GM21423 (cell line): ENCODE data around the gene DNAAF9.

Experiments
- ATAC-seq: cut with Tn5 transposase; IDR thresholded peaks from one replicate; pipeline ENCODE4 v1.9.1; 2021; ENCODE audit warnings: mild to moderate bottlenecking, moderate library complexity; ENCODE audit not compliant: unreplicated experiment

Gene DNAAF9

DNA sequence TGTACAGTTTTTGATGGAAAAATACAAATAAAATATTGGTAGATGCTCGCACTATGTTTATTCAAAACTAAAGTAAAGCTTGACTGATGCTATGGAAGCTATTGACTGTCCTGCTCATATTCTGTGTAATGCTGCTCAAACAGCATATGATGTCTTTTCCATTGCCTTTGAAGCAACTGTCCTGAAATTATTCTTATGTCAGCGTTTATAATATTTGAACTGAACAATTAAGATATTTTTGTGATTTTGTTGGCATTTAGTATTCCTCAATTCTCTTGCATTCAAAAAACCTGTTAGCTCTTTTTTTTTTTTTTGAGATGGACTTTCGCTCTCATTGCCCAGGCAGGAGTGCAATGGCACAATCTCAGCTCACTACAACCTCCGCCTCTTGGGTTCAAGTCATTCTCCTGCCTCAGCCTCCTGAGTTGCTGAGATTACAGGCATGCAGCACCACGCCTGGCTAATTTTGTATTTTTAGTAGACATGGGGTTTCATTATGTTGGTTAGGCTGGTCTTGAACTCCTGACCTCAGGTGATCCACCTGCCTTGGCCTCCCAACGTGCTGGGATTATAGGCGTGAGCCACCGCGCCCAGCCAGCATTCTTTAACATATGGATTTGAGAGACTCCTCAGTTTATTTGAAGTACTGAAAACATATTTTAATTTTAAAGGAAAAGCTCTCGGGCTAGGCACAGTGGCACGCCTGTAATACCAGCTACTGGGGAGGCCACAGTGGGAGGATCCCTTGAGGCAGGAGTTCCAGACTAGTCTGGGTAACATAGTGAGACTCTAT lies 5.3 kb upstream of the DNAAF9 start:
- ATAC-seq = no peak

DNA sequence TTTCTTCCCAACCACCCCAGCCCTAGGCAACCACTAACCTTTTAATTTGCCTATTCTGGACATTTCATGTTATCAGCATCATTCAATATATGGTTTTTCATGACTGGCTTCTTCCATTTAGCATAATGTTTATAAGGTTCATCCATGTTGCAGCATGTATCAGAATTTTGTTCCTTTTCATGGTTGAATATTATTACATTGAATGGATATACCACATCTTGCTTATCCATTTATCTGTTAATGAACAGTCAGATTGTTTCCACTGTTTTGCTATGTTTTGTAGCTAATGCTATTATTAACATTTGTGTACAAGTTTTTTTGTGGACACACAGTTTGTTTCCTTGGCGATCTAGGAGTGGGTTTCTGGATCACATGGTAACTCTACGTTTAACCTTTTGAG lies 3.0 kb upstream of the DNAAF9 start:
- ATAC-seq = no peak

GRCh38 chr20:3409417-3409816 lies 1.9 kb upstream of the DNAAF9 start:
- ATAC-seq = no peak

DNA sequence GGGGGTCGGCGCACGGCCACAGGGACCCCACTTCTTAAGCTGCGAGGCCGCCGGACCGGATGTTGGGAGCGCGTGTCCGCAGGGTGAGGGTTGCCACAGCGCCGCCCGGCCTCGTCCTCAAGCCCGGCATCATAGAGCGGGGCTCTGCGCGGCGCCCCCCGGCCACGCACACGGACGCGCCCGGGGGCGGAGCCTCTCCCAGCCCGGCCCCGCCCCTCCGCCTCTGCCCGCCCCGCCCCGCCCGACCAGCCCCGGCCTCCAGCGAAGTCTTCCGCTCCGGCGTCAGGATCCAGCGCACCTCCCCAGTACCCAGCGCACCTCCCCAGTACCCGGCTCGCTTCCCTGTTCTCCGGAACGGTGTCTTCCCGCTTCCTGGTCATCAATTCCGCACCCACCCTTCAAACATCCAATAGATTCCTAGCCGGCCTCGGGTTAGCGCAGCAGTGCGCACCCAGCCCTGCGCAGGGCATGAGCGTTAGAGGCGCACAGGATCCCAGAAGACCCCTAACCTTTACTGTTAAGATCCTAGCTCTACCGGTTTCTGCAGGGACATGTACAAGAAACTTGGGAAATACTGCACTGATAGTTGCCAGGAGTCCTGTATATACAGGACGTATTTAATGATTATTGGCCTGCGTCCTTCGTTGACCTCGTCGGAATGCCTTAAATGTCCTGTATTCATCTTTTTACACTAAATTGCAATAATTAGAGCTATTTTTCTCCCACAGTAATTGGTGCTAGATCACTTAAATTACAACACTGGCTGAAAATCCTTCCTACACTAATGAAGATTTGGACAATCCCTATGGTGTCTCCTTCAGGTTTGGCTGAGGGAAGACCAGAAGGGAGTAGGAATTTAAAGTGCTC lies 535 bp upstream of the DNAAF9 start:
- peak; percentile 47 for ATAC-seq

DNA sequence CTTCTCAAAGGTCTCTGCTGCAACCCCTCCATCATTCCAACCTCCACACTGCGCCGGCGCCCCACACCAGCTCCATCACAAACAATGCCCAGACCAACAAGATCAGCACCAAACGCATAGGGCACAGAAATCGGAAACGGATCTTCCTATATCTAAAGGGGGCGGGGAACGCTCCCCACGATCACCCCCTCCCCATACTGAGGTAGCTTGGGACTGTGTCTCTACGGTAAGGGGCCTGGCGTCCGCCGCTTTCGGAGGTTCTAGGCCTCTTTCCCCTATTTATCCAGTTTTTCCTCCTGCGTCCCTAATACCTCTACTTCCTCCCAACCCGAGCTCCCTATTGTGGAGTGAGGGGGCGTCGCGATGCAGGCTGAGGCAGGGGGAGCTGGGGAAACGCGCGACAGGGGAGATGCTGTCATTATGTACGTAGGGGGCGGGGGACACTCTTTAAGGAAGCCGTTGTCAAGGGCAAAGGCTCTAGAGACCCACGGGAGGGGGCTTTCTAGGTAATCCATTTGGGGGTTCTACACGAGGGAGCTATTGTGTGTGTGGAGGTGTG lies 909 bp downstream of the DNAAF9 start:
- ATAC-seq = no peak

DNA sequence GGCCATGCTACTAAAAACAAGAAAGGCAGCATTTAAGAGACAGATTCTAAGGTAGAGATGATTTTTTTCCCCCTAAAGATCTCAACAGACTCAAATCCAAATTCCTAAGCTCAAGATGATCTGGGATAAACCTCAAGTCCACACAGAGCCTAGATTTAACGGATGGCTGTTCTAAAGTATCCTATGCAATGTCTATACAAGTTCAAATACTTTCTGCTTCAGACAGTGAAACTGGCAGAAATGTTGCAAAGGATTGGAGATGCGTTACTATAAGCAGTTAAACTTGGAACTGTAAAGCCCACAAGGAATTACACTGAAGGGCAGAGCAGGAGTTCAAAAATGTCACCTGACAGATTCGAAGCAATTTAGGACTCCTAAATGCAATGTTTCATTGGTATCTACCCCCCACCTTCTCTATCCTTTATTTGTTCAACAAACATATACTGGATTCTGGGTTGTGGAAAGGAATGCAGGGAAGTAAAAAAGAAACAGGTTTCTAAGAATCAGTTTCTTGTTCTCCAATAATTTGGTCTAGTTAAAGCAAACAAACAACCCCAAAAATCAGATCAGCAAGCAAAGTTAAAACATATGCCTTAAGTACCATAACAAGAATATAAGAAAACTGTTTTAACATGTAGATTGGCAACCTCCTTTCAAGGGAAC lies 1.6 kb downstream of the DNAAF9 start:
- ATAC-seq = no peak

DNA sequence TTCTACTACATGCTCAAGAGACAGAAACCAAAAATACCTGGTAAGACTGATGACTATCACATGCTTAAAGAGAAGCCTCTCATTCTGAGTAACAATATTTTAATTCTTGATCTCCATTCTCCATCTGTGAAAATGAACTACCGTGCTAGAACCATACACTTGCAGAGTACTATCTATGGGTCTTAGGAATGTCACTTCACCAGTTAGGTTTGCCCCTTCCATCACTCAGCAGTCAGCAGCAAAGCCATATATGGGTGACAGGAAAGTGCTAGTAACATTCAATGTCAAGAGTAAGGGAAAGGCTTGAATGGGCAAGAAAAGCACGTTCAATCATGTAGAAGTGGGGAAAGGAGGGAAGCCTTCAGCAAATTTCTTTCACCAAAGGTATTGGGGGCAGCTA lies 2.3 kb downstream of the DNAAF9 start:
- ATAC-seq = no peak

DNA sequence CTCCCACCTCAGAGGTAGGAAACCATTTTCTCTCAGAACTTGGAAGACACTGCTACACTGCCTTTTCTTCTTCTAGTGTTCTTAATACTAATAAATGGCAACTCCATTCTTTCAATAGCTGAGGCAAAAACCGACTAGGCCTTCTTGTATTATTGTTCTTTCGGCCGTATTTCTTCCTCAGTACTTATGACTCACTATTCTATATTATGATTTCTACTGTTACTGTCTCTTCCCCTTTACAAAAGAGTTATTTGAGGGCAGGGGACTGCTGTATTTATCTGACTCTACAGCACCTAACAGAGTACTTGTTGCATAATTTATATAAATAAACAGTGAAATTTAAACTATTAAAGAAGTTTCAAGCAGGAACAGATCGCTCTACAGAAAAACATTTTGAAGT lies 3.1 kb downstream of the DNAAF9 start:
- ATAC-seq = no peak

- no peak for ATAC-seq
Observed at GRCh38 chr20:3403741-3404140, 3.7 kb downstream of the DNAAF9 start.

- ATAC-seq = no peak
Observed at GRCh38 chr20:3402453-3402852, 5.0 kb downstream of the DNAAF9 start.

DNA sequence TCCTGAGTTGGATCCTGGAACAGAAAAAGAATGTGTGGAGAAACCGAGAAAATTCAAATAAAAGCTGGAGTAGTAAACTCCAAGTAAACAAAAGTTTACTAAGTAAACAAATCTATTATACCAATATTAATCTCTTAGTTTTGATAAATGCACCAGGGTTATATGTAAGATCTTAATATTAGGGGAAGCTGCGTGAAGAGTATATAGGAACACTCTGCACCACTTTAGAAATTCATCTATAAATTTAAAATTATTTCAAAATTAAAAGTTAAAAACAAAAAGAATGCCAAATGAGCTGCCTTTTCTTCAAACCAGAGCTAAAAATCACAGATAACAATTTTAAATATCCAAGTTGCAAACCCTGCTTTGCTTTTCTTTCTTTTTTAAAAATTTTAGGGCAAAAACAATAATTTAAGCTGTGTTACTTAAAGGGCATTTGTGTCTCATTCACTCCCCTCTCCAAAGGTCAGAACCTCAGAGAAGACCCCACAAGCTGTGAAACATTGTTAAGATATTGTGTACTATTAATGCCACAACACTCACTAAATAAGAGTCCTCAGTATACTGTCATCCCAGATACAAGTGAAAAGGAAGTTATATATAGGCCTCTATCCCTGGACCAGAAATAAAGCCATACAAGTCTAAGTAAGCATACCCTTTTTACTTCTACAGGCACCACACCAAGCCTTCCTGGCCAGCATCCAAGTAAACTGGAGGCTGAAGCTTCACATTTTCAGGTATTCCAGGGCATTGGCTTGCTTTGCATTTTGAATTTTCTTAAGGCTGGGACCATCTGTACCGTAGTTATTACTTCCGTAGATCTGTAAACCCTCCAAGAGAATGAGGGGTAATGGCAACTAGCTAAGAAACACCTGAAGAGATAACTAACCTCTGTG lies 7.0 kb downstream of the DNAAF9 start:
- ATAC-seq = no peak

GRCh38 chr20:3398681-3399252 lies 8.7 kb downstream of the DNAAF9 start:
- ATAC-seq = no peak

- no peak for ATAC-seq
Observed at GRCh38 chr20:3396492-3396891, 11.0 kb downstream of the DNAAF9 start.

- no peak for ATAC-seq
Observed at GRCh38 chr20:3392756-3393155, 14.7 kb downstream of the DNAAF9 start.

GRCh38 chr20:3390759-3391425 lies 16.6 kb downstream of the DNAAF9 start:
- no peak for ATAC-seq

GRCh38 chr20:3383878-3384495 lies 23.5 kb downstream of the DNAAF9 start:
- ATAC-seq = no peak

- ATAC-seq = no peak
Observed at GRCh38 chr20:3382836-3383235, 24.6 kb downstream of the DNAAF9 start.

DNA sequence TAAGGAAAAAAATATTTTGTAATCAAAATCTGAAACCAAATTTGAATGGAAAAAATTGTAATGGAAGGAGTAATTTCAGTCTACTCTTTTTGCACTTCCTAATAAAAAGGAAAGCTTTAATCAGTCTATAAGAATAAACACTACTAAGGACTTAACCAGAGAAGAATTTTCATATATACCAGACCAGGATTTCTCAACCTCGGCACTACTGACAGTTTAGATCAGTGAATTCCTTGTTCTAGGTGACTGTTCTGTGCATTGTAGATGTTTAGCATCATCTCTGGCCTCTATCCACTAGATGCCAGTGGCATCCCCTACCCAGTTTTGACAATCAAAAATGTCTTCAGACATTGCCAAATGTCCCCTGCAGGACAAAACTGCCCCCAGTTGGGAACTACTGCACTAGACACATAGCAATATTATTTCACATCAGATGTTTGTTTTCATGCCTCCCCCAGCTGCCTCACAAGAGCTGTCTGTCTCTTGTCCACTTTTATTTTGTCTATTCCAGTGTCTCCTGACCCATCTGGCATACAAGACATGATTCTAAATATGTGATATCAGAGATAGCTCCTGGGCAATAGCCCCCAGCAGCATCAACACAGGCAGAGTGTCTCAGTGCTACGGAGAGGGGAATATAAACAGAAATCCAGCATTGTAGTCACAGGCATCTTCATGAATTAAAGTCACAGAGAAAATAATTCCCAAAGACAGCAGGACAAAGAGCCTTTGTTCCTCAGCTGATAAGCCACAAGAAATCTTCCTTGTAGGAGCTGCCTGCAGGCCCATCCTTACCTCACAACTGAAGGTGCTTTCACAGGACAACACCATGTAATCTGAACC lies 27.0 kb downstream of the DNAAF9 start:
- ATAC-seq = no peak
